NCI-H510A treated with DMSO at 0.1 percent for 48 hours (cell line): ENCODE results near the gene ECT2L.
"Not testable (repeated sequence)": the region's sequence is repeated elsewhere in the genome, so short reads cannot be mapped to it uniquely, and the experiment has no call there.

Experiments used
- DNase-seq: peaks from one replicate; lab custom pipeline; 2025; lab: John Stamatoyannopoulos, UW

ECT2L gene

GRCh38 chr6:138931660-138932059 is 135.8 kb downstream of the ECT2L start:
- DNase-seq: no peak

- DNase-seq: not testable (repeated sequence)
Observed at GRCh38 chr6:138936873-138937272, 141.0 kb downstream of the ECT2L start.

DNA sequence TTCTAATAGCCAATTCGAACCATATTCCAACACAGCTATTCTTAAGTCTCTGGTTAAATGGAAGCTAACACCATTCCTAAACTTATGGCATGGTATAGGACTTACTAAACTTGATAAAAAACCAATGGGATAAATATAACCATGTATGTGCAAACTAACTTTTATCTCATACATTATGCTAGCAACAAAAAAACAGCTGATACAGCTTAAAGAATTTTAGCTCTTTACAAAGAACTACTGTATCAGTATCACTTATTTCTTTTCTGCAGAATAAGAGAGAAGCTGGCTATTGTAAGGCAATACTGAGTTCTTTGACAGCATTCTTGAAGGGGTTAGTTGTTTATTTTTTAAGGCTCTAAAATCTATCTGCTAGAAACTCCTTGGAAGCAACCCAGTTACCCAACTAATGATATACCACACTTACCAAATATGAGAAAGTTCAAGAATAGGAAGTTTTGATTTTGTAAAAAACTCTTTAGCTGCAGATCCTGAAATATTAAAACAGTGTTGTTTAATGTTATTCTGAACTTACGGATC is 147.3 kb downstream of the ECT2L start:
- DNase-seq: no peak

- no peak for DNase-seq
Observed at GRCh38 chr6:138944412-138944811, 148.5 kb downstream of the ECT2L start.

DNA sequence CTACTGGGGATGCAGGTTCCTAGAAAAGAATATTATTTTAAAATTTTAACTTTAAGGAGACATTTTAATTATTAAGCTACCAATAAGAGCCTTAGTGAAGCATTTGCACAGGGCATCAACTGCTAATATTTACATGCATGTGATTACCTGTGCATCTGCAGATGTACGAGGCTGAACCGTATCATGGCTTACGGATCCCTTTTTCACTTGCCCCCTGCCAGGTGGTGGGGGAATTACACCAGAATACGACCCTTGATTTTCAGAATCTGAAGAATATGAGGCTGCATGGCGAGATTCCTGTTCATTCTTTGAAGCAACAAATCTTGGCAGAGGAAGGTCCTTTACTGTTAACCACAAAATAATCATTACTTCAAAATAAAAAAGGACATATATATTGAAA is 149.5 kb downstream of the ECT2L start:
- no peak for DNase-seq

DNA sequence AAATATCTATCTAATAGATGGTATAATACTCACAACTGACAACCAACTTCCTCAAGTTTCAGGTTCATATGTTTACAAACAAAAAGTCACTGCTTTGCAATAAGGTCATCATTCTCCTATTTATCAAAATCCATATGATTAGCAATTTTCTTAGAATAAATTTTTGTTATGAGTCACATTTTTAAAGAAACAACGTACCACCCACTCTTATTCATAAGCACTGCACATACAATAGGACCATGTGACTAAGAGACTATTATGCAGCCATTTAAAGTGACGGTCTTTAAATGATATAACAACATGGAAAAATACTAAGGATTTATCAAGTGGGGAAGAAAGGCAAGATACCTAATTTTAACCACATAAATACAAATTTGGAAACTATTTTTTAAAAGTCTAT is 152.1 kb downstream of the ECT2L start:
- DNase-seq: no peak

- no peak for DNase-seq
Observed at GRCh38 chr6:138948546-138949179, 152.8 kb downstream of the ECT2L start.

GRCh38 chr6:138953451-138953850 is 157.6 kb downstream of the ECT2L start:
- no peak for DNase-seq
